Ammon's horn (tissue), 1 donor: ENCODE data around the gene TJP2.

Source experiments
- DNase-seq: peaks from one replicate; pipeline ENCODE4 v3.0.0-alpha.2; 2016; ENCODE audit warnings: low spot score

TJP2 gene

DNA sequence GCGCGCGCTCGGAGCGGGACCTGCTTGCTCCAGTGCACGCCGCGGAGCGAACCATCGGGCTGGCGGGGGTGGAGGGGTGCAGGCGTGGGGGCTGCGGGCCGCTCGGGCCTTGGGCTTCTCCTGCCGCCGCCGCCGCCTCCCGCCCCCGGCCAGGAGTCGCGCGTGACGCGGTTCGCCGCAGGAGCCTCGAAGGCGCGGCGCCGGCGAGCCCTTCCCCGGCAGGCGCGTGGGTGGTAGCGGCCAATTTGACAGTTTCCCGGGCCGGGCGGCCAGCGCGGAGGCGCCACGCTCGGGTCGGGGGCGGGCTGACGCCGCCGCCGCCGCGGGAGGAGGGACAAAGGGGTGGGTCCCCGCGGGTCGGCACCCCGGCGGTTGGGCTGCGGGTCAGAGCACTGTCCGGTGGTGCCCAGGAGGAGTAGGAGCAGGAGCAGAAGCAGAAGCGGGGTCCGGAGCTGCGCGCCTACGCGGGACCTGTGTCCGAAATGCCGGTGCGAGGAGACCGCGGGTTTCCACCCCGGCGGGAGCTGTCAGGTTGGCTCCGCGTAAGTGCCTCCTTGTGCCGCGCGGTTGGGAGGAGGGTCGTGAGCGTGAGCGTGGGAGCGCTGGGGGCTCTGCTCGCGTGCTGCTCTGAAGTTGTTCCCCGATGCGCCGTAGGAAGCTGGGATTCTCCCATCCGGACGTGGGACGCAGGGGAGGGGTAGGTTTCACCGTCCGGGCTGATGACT lies at the start of gene TJP2:
Gene TJP2 (plus strand): TSS at position 387 of the 725 bp plus-strand sequence. CDS start 96 bp downstream, at position 483.
- DNase-seq, result peak; percentile 77

DNA sequence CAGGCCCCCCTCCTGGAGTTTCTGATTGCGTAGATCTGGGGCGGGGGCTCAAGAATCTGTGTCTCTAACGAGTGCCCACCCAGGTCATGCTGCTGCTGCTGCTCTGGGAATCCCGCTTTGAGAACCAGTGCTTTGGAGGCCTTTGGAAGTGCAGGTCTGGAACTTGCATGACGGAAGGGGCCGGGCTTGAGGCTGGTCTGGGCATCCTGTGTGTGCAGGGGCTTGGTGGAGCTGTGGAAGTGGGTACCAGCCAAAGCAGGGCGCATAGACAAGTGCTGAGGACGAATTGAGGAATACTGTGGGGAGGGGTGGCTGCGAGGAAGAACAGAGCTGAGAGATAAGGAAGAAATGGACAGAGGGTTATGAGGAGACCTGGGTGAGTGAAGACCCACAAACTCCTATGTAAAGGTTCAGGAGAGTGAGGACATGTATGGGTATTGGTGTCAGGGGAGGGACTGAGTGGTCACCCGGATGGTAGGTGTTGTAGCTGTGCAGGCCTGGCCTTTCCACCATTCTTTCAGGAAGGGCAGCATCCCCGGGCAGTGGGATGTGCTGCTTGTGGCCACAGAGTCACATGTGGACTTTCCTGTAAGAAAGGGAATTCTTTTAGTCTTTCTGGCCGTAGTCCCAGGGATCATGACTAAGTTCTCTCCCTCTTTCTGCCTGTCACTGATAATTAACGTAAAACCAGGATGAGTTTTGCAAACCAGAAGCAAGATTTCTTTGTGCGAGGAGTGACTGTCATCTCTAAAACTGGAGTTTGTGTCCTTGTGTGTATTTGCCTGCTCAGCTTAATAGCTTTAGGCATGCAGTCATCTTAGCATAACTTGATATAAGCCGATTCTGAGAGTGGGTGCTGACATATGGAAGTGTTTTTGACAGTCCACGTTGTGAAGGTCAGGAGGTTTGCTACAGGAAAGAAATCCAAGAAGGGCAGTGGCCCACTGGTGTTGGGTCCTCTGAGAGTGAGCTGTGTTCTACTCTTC lies 43.3 kb upstream of the TJP2 start:
- no peak for DNase-seq

DNA sequence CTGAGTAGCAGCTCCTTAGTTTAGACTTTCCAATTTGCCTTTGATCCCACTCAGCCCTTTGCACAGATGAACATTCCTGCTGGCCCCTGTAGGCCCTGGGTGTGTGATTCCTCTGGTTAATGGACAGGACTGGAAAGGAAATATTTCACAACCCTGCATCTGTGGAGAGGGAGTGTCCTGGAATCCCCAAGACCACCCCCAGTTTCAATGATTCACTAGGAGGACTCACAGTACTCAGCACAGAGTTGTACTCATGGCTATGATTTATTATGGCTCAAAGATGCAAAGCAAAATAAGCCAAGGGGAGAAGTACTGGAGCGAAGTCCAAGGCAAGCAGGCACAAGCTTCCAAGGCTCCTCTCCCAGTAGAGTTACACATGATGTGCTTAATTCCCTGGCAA lies 42.4 kb upstream of the TJP2 start:
- DNase-seq, result no peak

DNA sequence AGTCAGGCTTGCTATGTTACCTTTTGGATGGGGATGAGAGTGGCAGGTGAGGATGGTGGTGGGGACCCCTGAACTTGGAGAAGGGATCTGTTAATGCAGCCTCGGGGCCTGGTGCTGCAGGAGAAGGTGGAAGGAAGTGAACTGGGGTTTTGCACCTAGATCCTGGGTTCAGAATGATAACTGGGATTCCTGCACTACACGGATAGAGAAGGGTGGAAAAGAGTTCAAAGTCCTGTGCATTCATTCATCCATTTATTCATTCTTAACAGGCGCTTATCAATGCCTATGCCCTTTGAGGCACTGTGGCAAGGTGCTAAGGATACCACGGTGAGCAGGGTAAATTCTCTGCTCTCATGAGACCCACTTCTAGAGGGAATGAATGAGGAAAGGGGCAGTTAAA lies 41.7 kb upstream of the TJP2 start:
- DNase-seq, result no peak

DNA sequence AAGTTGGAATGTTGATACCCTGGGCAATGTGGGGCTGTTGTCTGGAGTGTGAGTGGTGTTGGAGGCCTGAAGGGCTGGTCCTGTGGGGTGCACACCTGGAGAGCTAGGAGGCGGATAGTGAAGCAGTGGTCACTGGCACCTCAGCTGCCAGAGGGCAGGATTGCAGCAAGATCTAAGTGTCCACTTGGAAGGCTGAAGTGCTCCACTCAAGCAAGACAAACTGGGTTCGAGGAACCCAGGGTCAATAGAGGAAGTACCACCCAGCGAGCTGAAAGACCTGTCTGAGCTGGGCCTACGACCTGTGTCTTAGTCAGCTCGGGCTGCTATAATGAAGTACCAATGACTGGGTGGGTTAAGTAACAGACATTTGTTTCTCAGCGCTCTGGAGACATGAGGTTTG lies 39.7 kb upstream of the TJP2 start:
- DNase-seq, result no peak

DNA sequence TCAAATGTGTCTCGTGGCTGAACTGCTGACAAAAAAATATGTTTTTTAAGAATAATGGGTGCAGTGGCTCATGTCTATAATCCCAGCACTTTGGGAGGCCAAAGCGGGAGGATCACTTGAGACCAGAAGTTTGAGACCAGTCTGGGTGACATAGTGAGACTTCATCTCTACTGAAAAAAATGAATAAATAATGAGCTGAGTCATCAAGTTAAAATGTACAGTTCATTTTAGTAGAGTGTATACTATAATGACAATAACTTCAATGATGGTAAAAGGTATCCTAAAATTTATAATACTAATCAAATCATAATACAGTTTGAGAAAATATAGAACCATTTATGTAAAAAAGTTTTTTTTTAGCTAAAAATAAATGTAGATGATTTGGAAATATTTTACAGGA lies 37.9 kb upstream of the TJP2 start:
- DNase-seq, result no peak

DNA sequence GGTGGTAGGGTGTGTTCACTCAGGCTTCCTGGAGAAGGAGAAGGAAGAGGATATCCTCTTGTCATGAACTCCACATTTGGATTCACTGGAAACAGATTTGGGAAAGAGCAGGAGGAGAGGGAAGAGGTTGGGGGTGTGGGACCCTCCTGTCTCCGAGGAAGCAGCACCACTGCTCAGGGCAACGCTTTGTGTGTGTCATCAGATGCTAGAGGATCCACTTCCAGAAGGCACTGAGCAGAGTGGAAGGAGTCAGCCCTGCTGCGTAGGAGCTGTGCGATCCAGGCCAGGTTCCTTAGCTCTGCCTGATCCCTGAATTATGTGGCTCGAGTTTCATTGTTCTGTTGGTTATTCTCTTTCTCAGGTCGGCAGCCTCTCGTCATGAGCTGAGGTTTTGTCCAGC lies 37.3 kb upstream of the TJP2 start:
- no peak for DNase-seq

DNA sequence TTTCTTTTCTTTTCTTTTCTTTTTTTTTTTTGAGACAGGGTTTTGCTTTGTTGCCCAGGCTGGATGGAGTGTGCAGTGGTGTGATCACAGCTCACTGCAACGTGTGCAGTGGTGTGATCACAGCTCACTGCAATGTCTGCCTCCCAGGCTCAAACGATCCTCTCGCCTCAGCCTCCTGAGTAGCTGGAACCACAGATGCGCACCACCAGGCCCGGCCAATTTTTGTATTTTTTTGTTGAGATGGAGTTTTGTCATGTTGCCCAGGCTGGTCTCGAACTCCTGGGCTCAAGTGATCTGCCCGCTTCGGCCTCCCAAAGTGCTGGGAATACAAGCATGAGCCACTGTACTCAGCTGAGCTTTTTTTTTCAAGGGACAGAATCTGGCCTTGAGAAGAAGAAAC lies 36.8 kb upstream of the TJP2 start:
- no peak for DNase-seq

DNA sequence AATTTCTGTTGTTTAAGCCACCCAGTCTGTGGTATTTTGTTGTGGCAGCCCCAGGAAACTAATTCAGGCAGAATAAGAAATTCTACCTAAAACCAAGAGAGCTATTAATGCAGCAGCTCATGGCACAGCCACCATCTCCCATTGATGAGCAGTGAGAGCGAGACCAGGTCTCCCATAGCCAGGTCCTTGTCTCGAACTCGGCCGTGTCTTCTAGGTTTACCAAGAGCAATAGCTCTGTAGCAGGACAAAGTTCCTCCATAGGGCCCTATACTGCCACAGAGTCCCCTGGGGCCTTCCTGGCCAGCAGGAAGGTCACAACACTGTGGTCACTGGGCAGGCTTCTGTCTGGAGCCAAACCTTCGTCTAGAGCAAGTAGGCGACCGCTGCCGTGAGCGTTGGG lies 34.5 kb upstream of the TJP2 start:
- DNase-seq, result no peak

DNA sequence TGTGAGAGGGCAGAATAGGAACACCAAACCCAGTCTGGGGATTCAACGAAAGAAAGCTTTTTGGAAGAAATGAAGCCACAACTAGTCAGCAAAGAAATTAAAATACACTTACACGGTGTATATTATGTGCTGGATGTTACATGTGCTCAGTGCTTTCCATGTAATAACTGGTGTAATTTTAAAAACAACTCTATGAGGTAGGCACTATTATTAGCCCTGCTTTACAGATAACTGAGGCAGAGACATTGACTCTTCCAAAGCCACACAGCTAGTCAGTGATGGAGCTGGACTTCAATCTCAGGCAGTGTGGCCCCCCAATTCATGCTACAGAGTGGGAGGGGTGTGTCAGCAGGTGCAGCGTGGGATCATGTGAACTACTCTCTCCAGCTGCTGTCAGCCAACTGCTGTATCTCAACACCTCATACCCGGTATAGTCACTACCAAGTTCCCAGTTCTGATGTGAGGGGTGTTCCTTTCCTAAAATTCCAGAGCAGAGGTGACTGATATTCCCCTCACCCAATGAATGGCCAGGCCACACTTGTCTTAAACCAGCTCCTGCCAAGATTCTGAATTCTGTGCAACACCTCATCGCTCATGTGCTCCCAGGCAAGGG lies 33.8 kb upstream of the TJP2 start:
- no peak for DNase-seq

DNA sequence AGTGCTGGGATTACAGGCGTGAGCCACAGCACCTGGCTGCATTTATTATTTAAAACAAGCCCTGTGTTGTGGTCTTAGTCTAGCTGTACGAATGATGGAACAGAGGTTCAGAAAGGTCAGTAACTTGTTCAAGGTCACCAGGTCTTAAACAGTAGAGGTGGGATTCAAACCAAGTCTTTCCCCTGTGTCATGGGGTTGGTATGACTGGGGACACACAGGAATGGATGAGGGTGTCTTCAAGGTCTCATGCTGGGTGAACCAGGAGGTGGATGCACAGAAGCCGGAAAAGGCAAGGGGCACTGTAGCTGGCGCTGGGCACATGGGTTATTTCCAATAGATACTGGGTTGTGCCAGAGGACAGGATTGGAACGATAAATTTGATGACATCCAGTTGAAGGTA lies 32.2 kb upstream of the TJP2 start:
- DNase-seq, result no peak

DNA sequence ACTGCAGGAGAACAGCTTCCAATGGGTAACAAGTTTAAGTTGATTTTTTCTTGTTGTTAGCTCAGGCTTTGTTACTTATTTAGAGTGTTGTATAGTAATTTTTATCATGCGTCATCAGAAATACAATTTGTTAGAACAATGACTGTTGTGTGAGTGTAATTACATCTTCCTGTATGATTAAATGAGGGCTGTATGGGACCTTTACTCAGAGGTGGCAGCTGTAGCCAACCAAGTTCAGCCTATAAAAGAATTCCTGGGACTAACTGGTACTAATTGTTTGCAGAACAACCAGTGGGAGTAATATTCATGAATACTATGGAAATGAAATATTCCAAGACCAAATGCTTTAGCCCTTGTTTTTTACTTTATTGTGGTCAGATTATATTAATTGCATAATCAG lies 30.8 kb upstream of the TJP2 start:
- no peak for DNase-seq

DNA sequence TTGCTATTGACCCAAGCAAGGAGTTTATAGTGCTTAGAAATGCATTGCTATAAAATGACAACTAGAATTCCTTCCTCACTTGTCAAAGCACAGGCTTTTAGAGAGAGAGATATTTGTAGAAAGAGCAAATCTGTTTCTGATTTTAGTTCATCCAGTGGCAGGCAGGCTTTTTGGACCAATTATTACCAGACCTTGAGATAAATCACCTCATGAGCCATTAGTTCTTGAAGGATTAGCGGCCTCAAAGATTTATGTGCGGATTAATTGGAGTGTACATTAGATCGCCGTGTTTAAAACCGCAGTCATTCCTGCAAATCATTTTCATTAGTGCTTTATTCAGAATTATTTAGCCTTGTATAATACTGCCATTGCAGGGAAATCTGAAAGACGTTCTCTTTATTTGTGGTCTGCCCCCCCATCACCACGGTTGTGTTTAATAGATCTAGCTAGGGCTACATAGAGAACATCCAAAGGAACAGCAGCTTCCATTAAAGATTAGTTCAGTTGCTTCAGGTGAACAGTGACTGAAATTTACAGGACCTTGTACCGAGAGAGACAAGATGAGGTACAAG lies 28.8 kb upstream of the TJP2 start:
- DNase-seq, result no peak

DNA sequence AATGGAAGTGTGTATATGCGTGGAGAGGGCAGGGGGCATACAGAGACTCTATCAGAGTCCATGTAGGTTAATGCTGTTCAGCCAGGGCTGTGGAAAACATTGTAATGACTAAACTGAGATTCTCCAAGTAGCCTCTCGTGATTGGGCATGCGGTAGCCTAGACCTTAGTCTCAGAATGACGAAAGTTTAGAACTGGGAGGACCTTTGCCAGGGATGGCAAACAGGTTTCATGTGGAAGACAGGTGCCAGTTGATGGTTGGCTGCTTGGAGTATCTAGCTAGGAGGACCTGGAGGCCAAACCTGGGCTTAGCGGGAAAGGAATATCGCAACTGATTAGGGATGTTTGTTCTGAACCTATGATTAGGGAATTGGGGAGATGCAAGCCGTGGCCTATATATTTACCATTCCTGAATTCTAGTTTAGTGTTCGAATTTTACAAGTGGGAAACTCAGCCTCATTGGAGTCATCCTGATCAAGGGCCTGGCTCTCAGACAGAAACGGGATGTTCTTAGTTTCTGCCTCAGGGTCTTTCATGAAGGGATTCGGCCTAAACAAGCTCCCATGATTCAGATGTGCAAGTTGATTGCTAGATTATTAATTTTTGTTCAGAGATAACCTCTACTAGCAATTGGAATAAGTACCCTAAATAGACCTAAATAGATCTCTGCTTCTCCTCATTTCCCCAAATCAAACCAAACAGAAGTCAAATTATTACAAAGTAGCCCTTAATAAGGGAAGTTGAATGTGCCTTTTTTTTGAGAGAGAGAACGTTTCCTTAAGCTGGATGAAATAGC lies 26.8 kb upstream of the TJP2 start:
- DNase-seq, result no peak

DNA sequence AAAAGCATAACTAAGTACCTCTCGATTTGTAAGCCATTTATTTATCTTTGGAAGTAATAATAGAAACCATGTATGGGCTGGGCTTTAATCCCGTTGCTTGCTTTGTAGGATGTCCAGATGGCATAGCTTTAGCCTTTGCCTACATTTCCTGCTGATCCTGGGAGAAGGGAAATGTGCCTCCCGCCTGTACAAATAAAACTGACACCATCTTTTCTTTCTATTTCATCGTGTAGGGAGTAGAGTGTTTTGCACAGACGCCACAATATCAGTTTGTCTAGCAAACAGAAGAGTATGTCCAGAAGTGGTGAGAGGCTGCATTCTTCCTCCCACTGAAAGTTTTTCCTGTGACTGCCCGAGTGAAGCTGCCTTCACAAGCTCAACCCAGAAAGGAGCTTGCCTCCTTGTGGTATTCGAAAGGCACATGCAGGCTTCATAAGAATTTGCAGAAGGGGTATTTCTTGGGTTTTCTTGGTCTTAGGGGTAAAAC lies 24.7 kb upstream of the TJP2 start:
- DNase-seq, result peak; percentile 42

DNA sequence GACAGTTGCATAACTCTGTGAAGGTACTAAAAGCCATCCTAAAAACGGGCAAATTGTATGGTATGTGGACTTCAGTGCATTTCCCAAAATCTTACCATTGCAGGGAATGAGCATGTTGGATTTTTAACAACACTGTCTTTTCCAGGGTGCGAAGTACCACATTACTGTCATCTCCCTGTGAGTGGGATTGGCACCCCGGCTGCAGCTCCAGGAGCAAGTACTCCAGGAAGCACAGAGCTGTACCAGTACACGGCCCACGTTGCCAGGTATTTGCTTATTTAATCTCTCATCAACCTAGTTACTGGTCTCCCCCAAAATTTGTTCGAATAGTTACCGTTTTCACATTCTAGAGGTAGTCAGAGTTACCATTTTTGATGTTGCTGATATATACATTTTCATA lies 22.6 kb upstream of the TJP2 start:
- no peak for DNase-seq

DNA sequence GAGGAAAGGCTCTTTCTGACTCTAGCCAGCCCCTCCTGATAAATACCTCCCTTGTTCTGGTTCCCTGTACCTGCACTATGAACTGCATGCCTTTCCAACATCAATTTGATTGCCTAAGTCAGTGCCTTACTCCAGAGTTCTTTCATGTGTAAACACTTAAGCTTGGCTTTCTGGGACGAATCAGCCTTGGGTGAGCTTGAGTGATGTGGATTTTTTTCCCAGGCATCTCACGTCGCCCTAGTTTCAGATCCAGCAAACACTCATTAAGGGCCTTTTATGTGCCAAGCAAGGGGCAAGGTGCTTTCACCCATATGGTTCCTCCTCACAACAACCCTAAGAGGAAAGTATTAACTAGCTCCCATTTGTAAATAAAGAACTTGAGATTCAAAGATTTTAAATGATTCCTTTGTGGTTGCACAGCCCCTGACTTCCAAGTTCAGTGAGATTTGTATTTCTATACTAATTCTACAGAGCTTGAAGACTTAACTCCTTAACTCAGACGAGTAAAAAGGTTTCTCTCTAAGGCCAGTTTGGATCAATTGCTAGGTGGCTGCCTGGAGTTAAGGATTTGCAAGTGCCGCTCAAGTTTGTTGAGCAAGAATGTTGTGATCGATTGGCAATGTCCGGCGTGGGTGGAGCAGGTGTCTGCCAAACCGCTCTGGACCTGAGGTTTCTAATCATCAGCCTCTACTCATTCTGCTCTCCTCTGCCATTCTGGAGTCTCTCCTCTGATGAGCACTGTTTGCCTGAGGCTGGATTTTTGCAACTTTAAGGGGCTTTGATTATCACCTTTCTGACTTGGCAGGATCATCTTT lies 20.2 kb upstream of the TJP2 start:
- no peak for DNase-seq

DNA sequence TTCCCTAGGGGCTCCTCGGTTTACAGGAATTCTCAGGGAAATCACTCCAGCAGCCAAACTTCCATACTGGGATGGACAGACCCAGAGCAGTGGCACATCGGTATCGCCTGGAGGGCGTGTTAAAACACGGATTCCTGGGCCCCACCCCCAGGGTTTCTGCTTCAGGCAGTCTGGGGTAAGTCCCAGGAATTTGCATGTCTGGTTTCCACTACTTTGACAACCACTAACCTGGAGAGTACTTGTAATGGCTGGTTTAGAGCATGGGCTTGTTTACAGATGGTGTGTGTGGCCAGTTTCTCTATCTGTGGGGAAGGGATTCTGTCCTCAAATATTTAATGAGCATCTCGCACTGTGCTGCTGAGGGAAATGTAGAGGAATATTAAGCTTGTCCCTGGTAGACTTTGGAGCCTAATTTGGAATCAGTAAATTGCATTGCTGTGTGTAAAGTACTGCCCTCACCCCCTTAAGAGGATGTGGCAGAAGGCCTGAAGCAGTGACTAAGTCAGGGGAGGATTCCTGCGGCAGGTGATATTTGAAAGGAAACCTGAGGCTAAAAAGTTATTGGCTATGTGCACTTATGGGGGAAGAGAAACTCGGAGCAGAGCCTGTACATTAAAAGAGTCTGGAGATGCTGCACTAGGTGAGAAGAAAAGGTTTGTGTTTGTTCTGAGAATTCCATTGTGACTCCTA lies 18.6 kb upstream of the TJP2 start:
- DNase-seq, result no peak

DNA sequence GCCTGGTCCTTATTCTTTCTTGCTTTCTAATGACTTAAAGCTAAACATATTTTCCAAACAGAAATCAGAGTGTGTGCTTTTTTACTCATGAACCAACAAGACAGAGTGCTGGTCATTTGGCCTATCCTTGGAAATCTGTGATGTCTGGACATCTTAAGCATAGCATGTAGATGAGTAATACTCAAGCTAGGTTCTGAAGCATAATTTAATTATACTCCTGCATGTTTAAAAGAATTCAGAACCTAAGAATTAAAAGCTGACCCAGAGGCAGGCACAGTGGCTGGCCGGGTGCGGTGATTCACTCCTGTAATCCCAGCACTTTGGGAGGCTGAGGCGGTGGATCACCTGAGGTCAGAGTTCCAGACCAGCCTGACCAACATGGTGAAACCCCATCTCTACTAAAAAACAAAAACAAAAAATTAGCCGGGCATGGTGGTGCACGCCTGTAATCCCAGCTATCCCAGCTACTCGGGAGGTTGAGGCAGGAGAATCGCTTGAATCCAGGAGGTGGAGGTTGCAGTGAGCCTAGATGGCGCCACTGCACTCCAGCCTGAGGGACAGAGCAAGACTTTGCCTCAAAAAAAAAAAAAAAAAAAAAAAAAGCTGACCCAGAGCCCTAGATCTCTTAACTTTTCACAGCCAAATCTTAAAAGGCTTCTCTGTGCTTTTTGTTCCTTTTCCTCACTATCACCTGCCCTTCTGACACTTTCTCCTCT lies 16.2 kb upstream of the TJP2 start:
- no peak for DNase-seq
